Fibroblast of the aortic adventitia (primary cell): ENCODE results near the gene LKAAEAR1. TPM values are rescaled to one million over a fixed set of nuclear protein-coding genes. Genes with fewer than 3 reads are reported as not detected.

ENCODE experiments used
- DNase-seq: peaks from one replicate; pipeline ENCODE4 v3.0.0-alpha.2; 2010; ENCODE audit warnings: low read depth
- H3K4me3 ChIP-seq: 2 replicates; pipeline ENCODE4 v1.5.1; 2011; ENCODE audit warnings: low read depth, mild to moderate bottlenecking, control low read depth, low read length, moderate library complexity
- total RNA-seq: library from RNA; depleted of rRNA; stranded (reverse); fragments of >200 nt; gene quantifications from 2 replicates; pipeline ENCODE4 v1.2.3, GENCODE V29; 2012; ENCODE audit warnings: low replicate concordance
- TF ChIP-seq, protein P1 (sequence below): IDR thresholded peaks from 2 replicates; pipeline ENCODE4 v1.5.1; 2011; ENCODE audit warnings: mild to moderate bottlenecking, low read length, control low read depth, inconsistent platforms; ENCODE audit not compliant: insufficient read depth

The LKAAEAR1 gene
- total RNA-seq, 1 donor, result 0.36 TPM

DNA sequence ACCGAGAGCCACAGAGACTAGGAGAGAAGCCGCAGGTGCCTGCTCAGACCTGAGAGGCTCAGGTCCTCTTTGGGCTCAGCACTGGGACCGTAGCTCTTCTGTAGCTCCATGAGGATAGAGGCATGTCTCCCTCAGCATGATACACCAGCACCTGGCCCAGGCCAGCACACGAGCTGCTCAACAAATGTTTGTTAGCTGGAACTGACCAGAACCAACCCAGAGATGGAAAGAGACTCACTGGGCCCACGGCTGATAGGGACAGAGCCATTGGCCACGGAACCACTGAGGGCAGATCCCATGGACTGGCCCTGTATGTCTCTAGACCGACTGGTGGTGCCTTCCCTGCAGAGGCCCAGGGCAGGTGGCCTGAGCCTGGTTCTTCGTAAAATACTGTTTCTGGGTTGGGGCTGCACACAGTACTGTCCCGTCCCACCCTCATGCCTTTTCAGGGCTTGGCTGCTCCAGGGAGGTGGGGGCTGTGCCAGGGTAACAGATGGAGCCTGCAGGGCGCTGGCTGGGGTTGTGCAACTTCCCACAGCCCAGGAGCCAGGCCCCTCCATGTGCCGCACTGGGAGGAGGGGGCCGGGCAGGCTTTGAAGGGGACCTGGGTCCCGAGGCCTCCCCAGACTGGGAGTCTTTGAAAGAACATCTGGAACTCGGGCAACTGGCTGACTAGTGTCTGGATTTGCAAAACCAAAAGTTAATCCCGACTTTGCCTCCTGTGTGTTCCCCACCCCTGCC is 43.0 kb downstream of the LKAAEAR1 start:
- peak; percentile 16 for DNase-seq
- TF ChIP-seq, protein P1, sequence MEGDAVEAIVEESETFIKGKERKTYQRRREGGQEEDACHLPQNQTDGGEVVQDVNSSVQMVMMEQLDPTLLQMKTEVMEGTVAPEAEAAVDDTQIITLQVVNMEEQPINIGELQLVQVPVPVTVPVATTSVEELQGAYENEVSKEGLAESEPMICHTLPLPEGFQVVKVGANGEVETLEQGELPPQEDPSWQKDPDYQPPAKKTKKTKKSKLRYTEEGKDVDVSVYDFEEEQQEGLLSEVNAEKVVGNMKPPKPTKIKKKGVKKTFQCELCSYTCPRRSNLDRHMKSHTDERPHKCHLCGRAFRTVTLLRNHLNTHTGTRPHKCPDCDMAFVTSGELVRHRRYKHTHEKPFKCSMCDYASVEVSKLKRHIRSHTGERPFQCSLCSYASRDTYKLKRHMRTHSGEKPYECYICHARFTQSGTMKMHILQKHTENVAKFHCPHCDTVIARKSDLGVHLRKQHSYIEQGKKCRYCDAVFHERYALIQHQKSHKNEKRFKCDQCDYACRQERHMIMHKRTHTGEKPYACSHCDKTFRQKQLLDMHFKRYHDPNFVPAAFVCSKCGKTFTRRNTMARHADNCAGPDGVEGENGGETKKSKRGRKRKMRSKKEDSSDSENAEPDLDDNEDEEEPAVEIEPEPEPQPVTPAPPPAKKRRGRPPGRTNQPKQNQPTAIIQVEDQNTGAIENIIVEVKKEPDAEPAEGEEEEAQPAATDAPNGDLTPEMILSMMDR, result no peak
- H3K4me3 ChIP-seq, result no peak overlapping the region

DNA sequence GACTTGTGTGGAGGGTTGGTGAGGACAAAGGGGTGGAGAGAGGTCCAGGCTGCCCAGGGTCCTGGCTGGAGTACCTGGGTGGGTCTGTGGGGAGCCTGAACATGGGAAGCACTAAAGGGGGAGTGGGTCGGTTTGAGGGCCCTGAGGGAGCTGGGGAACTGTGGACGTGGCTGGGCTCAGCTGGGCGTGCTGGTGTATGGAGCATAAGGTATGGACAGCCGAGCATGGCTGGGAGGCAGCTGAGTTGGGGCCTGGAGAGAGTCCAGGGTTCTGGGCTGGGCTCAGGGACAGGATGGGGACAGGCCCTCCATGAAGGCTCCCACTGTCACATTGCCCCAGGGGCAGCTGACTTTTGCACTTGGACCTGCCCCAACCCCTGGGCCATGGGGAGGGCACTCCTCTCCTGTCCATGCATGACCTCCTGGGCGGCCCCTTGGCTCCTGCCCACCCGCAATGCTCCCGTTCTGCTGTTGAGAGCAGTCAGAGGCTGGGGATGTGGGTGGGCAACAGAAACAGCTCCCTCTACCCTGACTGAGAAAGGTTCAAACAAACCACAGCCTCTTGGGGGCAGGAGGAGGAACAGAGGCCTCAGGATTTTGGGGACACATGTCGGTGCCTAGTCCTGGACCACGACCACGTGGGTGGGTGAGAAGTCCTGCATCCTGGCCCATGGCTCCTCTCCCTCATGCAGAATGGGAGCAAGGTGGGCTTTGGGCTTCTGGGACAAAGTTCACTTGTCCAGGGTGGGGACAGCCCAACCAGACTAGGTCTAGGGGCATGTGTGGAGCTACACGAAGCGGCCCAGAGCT is 43.8 kb downstream of the LKAAEAR1 start:
- DNase-seq, result no peak
- no peak overlapping the region for H3K4me3 ChIP-seq
- TF ChIP-seq, protein P1, result no peak

DNA sequence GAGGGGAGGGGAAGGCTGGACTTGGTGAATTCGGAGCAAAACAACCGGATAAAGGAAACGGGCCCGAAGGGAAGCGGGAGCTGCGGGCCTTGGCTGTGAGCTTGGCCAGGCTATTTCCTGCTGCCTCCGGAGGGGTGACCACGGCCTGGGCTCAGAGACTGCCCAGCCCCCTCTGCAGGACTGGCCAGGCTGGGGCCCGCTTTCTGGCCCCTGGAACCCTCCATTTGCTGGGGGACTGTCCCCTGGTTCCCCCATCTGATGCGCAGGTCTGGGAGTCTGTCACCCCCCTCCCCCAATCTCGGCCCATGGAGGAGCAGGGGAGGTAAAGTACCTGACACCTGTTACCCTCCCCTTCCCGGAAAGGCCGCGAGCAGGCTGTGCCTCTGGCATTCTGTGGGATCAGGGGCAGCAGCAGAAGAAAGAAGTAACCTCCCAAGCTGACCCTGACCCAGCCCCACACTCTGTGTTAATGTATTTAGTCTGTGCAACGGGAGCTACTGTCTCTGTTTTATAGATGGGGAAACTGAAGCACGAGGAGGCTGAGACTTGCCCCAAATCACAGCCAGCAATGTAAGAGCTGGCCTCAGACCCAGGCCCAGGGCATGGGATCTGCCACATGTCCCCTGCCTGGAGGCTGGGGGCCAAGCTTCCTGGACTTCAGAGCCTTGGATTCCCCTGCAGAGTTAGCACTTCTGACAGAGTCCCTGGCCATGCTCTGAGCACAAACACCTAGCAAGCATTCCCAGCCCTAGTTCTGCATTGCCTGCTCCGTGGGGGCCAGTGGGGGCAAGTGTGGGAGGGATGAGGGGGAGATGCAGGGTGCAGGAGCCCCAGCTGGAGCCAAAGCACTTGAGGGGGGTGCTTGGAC is 44.7 kb downstream of the LKAAEAR1 start:
- H3K4me3 ChIP-seq, result peak overlapping the region; percentile 28
- TF ChIP-seq, protein P1, result no peak
- no peak for DNase-seq

DNA sequence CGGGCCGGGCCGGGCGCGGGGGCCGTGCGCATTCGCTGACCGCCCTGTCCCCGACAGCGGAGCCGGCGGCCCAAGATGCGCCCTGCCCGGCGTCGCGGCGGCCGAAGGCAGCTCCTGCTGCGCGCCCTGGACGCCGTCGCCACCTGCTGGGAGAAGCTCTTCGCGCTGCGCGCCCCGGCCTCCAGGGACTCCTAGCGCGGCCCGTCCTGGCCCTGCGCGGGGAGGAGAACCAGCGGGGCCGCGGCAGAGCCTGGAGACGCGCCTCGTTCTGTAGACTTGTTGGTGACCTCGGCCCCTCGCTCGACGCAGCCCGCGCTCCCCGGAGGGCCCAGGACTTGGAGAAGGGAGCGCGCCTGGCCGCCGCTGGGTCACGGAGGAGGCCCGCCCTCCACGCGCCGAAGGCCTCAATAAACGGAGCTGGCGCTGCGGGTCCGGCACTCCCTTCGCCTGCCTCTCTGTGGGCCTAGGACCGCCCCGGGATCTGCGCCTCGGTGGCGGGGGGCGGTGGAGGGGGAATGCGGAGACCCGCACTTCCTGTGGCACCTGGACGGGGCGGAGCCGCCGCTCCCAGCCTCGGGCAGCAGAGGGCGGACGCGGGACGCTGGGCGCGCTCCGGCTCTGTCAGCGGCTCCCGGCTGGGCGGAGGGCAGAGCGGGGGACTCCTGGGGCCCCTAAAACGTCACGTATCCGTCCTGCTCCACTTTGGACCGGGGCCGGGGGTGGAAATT is 45.5 kb downstream of the LKAAEAR1 start:
- DNase-seq, result peak; percentile 40

DNA sequence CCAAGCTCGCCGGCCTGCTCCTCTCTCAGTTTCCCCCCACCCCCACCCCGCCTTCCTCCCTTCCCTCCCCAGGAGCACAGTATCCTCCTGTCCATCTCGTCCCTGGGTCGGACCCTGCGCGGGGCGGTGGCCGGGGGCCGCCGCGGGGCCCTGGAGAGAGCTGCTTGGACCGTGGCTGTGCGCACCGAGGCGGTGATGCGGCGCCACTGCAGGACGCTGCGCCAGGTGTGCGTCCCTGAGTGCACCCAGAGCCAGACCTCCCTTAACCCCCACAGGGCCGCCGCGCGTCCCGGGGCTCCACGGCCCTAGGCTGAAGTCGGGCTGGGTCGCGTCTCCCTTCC is 46.0 kb downstream of the LKAAEAR1 start:
- H3K4me3 ChIP-seq, result no peak overlapping the region
- TF ChIP-seq, protein P1, result no peak
- DNase-seq, result no peak

More for the DNA sequence above, 45.5 kb downstream of the LKAAEAR1 start:
- TF ChIP-seq, protein P1, result peak; percentile 56
- peak overlapping the region; percentile 48 for H3K4me3 ChIP-seq

DNA sequence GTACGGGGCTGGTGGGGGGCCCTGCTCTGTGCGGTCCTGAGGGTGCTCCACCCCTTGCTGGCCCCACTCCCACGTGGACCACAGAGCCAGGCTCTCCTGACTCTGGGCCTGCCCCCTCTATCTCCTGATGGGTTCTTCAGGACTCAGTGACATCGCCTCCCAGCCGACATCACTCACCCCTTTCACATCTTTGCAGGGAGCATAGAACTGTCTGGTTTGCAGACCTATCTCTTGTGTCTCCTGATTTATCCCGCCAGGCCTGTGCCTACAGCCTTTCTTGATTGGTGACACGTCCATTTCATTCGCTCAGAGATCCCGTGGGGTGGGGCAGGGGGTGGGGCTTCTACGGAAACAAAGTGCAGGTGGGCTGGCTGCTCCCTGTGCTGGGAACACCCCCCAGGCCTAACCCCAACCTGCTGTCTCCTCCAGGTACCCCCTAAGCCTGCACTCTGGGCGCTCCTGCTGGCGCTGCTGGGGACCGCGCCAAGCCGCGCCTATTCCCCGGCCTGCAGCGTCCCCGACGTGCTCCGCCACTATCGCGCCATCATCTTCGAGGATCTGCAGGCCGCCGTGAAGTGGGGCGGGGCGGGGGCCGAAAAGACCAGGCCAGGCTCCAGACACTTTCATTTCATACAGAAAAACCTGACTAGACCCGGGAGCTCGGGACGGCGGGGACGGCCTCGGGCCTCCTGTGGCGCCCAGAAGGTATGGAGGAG is 46.5 kb downstream of the LKAAEAR1 start:
- no peak overlapping the region for H3K4me3 ChIP-seq
- no peak for DNase-seq

More for the DNA sequence above, 46.5 kb downstream of the LKAAEAR1 start:
- TF ChIP-seq, protein P1, result no peak
